Retina (tissue), 1 donor: ENCODE results near the gene AKAP9.
"Not testable (repeated sequence)": the region's sequence is repeated elsewhere in the genome, so short reads cannot be mapped to it uniquely, and the experiment has no call there.

Experiments
- DNase-seq: peaks from one replicate; pipeline ENCODE4 v3.0.0-alpha.2; 2016

The AKAP9 gene

DNA sequence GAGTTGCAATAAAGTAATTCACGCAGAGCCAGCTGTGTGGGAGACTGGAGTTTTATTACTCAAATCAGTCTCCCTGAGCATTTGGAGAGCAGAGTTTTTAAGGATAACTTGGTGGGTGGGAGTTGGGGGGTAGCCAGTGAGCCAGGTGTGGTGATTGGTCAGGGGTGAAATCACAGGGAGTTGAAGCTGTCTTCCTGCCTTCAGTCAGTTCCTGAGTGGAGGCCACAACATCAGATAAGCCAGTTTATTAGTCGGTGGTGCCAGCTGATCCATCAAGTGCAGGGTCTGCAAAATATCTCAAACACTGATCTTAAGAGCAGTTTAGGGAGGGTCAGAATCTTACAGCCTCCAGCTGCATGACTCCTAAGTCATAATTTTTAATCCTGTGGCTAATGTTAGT, 196.9 kb downstream of the AKAP9 start:
- no peak for DNase-seq

DNA sequence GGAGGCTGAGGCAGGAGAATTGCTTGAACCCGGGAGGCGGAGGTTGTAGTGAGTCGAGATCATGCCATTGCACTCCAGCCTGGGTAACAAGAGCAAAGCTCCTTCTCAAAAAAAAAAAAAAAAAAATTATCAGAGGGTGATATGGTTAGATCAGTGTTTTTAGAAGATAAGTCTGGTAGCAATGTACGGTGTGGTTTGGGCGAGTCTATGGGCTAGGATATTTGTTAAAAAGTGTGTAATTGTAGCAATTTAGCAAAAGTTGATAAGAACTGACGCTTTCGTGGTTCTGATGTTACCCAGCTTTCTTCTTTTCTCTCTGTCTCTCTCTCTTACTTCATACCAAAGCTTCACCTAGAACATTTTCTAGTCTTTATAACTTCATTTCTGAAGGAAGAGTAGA, 200.5 kb downstream of the AKAP9 start:
- DNase-seq = no peak

DNA sequence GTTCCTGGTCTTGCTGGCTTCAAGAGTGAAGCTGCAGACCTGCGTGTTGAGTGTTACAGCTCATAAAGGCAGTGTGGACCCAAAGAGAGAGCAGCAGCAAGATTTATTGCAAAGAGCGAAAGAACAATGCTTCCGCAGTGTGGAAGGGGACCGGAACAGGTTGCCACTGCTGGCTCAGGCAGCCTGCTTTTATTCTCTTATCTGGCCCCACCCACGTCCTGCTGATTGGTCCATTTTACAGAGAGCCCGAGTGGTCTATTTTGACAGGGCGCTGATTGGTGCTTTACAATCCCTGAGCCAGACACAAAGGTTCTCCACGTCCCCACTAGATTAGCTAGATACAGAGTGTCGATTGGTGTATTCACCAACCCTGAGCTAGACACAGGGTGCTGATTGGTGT, 202.1 kb downstream of the AKAP9 start:
- DNase-seq = not testable (repeated sequence)

DNA sequence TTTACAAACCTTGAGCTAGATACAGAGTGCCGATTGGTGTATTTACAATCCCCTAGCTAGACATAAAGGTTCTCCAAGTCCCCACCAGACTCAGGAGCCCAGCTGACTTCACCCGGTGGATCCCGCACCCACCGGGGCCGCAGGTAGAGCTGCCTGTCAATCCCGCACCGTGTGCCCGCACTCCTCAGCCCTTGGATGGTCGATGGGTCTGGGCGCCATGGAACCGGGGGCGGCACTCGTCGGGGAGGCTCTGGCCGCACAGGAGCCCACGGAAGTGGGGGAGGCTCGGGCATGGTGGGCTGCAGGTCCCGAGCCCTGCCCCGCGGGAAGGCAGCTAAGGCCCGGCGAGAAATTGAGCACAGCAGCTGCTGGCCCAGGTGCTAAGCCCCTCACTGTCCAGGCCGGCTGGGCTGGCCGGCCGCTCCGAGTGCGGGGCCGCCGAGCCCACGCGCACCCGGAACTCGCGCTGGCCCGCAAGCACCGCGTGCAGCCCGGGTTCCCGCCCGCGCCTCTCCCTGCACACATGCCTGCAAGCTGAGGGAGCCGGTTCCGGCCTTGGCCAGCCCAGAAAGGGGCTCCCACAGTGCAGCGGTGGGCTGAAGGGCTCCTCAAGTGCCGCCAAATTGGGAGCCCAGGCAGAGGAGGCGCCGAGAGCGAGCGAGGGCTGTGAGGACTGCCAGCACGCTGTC, 202.7 kb downstream of the AKAP9 start:
- DNase-seq = not testable (repeated sequence)

DNA sequence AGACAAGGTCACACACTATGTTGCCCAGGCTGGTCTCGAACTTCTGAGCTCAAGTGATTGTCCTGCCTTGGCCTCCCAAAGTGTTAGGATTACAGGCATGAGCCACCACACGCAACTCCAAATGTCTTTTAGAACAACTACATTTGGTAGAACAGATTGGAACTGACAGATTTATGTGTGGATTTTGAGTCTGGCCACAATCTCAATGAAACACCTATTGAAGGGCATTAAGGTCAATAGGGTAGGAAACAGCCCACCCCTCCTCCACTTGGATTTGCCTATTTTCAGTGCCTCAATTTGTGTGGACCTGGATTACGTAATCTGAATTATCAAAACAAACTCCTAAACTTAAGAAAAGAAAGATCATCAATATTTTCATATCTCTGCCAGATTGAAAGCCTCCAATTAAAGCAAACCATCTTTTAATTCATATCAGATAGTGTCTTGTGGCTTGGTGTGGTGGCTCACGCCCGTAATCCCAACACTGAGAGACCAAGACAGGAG, 209.1 kb downstream of the AKAP9 start:
- no peak for DNase-seq

DNA sequence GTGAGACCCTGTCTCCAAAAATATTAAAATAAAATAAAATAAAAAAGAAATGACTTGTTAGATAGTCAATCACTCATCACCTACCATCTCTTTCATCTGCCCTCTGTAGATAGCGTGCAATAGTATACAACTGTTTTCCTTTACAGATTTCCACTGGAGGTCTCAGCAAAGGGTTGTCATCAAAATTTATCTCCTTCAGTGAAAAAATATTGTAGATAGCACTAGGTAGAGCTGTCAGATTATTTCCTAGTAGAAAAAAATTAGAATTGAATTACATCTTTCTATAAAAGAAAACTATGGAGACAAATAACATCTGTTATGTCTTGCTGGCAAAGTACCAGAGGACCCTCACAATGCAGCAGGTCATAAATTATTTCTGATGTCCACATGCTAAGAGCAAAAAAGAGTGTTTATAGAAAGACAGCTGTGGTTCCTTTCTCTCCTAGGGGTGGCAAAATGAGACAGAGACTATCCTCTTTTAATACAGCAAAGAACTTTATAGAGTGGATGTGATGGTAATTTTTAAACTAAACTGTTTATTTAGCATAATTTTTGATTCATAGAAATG, 209.9 kb downstream of the AKAP9 start:
- DNase-seq = peak; percentile 19

DNA sequence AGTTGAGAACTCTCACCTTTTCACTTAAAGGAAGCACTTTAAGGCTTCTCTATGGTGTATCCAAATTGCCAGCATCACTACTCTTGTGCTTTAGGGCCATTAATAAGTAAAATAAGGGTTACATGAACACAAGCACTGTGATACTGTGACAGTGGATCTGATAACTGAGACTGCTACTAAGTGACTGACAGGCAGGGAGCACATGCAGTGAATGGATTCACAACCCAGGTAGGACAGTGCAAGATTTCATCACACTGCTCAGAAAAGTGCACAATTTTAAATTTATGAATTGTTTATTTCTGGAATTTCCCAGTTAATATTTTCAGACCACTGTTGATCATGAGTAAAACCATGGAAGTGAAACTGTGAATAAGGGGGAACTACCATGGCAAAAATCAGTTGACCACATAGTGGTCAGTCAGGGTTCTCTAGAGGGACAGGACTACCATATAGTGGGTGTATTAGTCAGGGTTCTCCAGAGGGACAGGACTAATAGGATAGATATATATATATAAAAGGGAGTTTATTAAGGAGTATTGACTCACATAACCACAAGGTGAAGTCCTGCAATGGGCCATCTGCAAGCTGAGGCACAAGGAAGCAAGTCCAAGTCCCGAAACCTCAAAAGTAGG, 214.6 kb downstream of the AKAP9 start:
- DNase-seq = no peak

DNA sequence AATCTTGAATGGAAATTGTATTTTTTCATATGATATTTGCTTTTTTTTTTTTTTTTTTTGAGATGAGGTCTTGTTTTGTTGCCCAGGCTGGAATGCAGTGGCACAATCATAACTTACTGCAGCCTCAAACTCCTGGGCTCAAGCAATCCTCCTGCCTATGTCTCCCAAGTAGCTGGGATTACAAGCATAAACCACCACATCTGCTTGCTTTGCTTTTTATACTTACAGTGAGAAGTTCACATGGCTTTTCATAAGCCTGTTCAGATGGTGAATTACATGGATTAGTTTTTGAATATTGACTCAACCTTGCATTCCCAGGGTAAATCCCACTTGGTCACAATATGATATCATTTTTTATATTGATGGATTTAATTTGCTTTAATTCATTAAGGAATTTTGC, 216.3 kb downstream of the AKAP9 start:
- no peak for DNase-seq

DNA sequence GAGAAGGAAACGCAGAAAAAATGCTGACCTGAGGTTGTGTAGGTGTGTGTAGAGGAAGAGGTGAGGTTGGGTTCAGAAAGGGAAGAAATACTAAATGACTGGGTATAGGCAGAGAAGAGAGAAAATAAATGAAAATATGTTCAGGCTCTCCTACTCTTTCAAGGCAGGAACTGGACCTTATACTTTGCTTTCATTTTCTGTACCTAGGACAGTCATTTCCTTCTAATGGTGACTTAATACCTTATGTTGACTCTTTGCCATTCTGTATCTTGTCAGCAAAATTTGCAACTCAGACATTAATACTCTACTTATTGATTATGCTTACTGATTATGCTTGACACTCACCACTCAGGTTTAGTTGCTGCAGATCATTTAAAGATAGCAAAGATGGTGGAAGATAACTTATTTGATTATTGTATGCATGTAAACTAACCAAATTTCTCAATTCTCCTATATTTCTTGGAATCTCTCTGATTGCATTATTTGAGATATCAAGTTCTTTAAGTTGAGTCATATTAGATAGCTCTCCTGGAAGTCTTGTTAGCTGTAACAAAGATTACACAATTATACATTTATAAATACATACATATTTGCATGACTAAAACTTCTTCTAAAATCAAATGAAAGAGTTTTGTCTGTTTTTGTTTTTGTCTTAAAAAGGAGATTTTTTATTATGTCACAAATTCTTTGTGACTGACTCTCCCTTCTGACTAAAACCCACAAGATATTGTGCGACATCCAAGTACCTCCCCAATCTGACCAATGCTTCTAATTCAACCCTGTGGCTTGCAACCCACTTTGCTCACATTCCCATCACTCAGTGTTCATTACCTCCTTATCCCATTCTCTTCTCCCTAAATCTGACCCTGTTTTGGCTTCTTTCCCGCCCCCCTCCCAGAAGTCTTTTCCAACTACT, 218.3 kb downstream of the AKAP9 start:
- no peak for DNase-seq
